ENCODE results near the gene TPST2. TPM values are rescaled to one million over a fixed set of nuclear protein-coding genes. Genes with fewer than 3 reads are reported as not detected.

Gene TPST2
- total and polyA plus RNA-seq, 3 donors from 2014 or later: 32.8 to 218 (median 169) TPM

GRCh38 chr22:26483439-26484359, 106.2 kb downstream of the TPST2 start, which contains the start of the genes HPS4 and SRRD:
TSS of gene HPS4 (minus strand) at chr22:26483783. CDS start at chr22:26481762, 2,021 bp downstream.
TSS of gene SRRD (plus strand) at chr22:26483877. CDS start at chr22:26483891, 14 bp downstream.
- Histone ChIP-seq H3K27me3 (no peaks in the 10 kb centered on the region), H3K27ac (peak within 1 kb of the TSS; percentile 96 to 98), H3K36me3 (ENCODE audit: low read depth, missing control alignments) (no peaks in the 10 kb centered on the region), H3K4me1 (peaks cover 47% of the 10 kb centered on the region), H3K4me3 (peak within 1 kb of the TSS; percentile 87 to 97), H3K9me3 (no peaks in the 10 kb centered on the region)
- WGBS, 2 donors: 0 to 2% methylated on average over 18 to 83 of the region's 85 CpGs
- intact Hi-C loops (cut with DNase I; ENCODE audit: low total_unique reads): no loop called here
- peak; percentile 93 for DNase-seq
- TF ChIP-seq POLR2A (IDR thresholded peaks at IDR 0.05): no peak
- no peak for TF ChIP-seq CTCF (IDR thresholded peaks at IDR 0.05)

GRCh38 chr22:26483043-26483438, 106.9 kb downstream of the TPST2 start:
- Histone ChIP-seq H3K27ac (peak overlapping the region; percentile 96 to 98), H3K4me3 (peak overlapping the region; percentile 87 to 97), H3K27me3 (no peaks in the 10 kb centered on the region), H3K9me3 (no peaks in the 10 kb centered on the region), H3K4me1 (peaks cover 47% of the 10 kb centered on the region), H3K36me3 (ENCODE audit: low read depth, missing control alignments) (no peaks in the 10 kb centered on the region)
- no peak for DNase-seq
- 1% methylated on average over 7 of the region's 7 CpGs for WGBS, 2 donors
- intact Hi-C loops (cut with DNase I; ENCODE audit: low total_unique reads): no loop called here
- no peak for TF ChIP-seq CTCF (IDR thresholded peaks at IDR 0.05)
- TF ChIP-seq POLR2A (IDR thresholded peaks at IDR 0.05): no peak

GRCh38 chr22:26482161-26482560, 107.8 kb downstream of the TPST2 start:
- H3K36me3 ChIP-seq (ENCODE audit: low read depth, missing control alignments): no peaks in the 10 kb centered on the region
- peaks cover 47% of the 10 kb centered on the region for H3K4me1 ChIP-seq
- 35 to 59% methylated on average over 5 of the region's 5 CpGs for WGBS, 2 donors
- intact Hi-C loops (cut with DNase I; ENCODE audit: low total_unique reads): no loop called here
- no peak for DNase-seq
- no peak for TF ChIP-seq CTCF (IDR thresholded peaks at IDR 0.05)
- no peak overlapping the region for H3K27ac ChIP-seq
- H3K27me3 ChIP-seq: no peaks in the 10 kb centered on the region
- no peak overlapping the region for H3K4me3 ChIP-seq
- H3K9me3 ChIP-seq: no peaks in the 10 kb centered on the region

GRCh38 chr22:26481694-26482093, 108.2 kb downstream of the TPST2 start:
- H3K4me3 ChIP-seq: no peak overlapping the region
- H3K4me1 ChIP-seq: peaks cover 47% of the 10 kb centered on the region
- H3K27ac ChIP-seq: no peak overlapping the region
- no peak for DNase-seq
- H3K9me3 ChIP-seq: no peaks in the 10 kb centered on the region
- no peaks in the 10 kb centered on the region for H3K27me3 ChIP-seq
- no peaks in the 10 kb centered on the region for H3K36me3 ChIP-seq (ENCODE audit: low read depth, missing control alignments)
- intact Hi-C loops (cut with DNase I; ENCODE audit: low total_unique reads): no loop called here
- TF ChIP-seq CTCF (IDR thresholded peaks at IDR 0.05): no peak
- TF ChIP-seq POLR2A (IDR thresholded peaks at IDR 0.05): no peak
- WGBS, 2 donors: 72 to 81% methylated on average over 4 of the region's 4 CpGs

Measured in testis (tissue), 3 donors.